GM19193 (cell line): ENCODE results near the gene KCNT1.

ENCODE experiments used
- POLR2A ChIP-seq: IDR thresholded peaks from 4 replicates; pipeline ENCODE4 v1.6.1; 2011; ENCODE audit not compliant: insufficient read depth, insufficient read length; ENCODE audit errors: extremely low read depth

Gene KCNT1

DNA sequence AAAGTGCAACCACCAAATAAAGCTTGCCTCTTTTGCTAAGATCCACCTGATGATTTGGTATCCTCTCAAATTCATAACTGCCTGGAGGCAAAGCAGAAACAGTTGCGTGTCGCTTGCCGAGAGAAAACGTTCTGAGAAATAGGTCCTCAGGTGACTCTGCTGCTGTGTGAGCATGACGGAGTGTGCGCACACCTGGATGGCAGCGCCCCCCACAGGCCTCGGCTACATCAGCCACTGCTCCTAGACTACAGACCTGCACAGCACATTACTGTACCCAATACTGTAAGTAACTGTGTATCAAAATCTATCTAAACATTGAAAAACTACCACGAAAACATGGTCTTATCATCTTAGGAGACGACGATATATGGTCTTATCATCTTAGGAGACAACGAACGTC is 117.9 kb downstream of the KCNT1 start:
- TF ChIP-seq POLR2A, result no peak

DNA sequence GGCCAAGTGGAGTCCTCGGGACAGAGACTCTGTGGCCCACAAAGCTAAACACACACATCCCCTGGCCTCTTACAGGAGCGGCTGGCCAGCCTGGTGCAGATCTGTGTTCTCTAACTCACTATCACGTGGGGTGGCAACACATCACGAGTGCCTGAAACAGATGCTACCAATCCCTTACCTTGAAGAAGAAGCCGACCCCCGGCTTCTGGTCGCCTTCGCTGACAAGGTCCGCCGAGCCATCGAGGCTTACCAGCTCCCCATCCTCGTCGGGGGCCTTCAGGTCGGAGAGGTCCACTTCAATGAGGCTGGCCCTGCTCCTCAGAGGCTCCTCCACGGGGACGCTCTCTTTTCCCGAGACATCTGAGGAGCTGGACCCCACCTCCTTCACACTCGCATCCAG is 118.7 kb downstream of the KCNT1 start:
- TF ChIP-seq POLR2A, result no peak

- no peak for TF ChIP-seq POLR2A
Measured at GRCh38 chr9:135821116-135821515, 119.1 kb downstream of the KCNT1 start.

DNA sequence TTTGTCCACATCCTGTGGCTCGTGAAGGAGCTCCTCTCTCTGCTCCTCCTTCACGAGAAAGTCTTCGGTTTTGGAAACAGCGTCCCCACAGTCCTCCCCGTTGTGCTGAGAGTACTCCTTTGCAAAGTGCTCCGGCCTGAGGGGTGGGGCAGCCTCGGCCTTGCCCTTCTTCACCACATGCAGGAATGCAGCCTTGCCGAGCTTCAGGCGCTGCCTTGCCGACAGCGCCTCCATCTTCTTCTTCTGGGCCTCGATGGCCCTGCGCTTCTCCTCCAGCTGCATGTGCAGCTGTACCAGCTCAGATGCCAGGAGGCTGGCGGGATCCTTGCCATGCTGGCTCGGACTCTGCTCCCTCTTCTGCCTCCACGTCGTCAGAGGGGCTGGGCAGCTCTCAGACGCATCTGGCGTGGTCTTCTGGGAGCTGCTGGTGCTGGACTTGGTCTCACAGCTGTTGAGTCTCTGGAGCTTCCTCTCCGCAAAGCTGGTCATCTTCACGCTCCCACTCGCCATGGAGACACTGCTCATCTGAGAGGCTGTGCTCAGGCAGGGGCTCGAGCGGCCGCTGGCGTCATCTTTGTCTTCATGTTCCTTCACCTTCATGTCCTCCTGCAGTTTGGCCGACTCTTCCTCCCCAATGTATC is 119.9 kb downstream of the KCNT1 start:
- TF ChIP-seq POLR2A, result no peak

GRCh38 chr9:135822374-135822755 is 120.4 kb downstream of the KCNT1 start:
- no peak for TF ChIP-seq POLR2A

GRCh38 chr9:135823036-135823435 is 121.1 kb downstream of the KCNT1 start:
- TF ChIP-seq POLR2A, result no peak

- TF ChIP-seq POLR2A, result no peak
Measured at GRCh38 chr9:135825435-135826187, 123.6 kb downstream of the KCNT1 start.

GRCh38 chr9:135826188-135826545 is 124.2 kb downstream of the KCNT1 start:
- TF ChIP-seq POLR2A, result no peak

GRCh38 chr9:135827301-135827700 is 125.3 kb downstream of the KCNT1 start:
- no peak for TF ChIP-seq POLR2A

- TF ChIP-seq POLR2A, result no peak
Measured at GRCh38 chr9:135827866-135828580, 126.0 kb downstream of the KCNT1 start.

- TF ChIP-seq POLR2A, result no peak
Measured at GRCh38 chr9:135828656-135829055, 126.7 kb downstream of the KCNT1 start.

DNA sequence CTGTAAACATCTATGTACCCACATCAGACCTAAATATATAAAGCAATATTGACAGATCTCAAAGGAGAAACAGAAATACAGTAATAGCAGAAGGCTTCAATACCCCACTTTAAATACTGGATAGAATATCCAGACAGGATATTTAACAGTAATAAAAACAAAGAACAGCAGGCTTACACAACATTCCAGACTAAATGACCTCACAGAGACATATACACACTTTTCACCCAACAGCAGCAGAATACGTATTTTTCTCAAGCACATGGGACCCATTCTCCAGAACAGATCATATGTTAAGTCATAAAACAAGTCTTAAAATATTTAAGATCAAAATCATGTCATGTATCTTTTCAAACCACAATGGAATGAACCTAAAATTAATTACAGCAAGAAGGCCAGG is 128.5 kb downstream of the KCNT1 start:
- TF ChIP-seq POLR2A, result no peak

- no peak for TF ChIP-seq POLR2A
Measured at GRCh38 chr9:135833864-135834263, 131.9 kb downstream of the KCNT1 start.

DNA sequence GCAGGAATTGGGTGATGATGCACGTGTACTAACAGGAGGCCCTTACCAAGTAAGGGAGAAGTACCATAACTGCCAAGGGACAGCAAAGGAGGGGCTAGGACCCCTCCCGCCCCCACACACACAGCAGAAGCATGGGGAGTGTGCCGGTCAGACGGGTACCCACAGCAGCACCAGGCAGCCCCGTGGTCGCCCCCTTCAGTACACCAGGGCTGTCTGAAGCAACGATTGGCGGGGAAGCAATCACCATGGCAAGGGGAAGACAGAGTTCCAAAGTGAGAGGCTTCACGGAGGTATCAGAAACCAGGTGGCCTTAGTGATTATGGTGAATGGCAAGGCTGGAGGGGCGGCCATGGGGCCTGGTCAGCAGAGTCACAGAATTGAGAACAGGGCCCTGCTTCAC is 133.1 kb downstream of the KCNT1 start:
- TF ChIP-seq POLR2A, result no peak

DNA sequence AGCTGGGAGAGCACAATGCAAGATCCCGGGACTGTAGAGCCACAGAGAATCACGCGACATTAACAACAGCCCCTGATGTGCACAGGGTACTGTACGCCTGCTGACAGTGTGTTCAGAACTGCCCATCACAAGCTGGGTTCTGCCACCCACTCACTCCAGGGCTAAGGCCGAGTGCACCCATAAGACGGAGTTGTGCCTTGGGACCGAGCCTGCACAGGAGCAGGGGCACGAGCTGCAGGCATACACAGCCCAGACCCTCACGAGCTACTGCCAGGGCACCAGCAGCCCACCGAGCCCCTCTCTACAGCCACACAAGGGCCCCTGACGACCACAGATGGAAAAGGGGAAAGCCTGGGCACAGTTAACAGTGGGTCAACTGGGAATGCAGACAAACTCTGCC is 137.5 kb downstream of the KCNT1 start:
- TF ChIP-seq POLR2A, result no peak

DNA sequence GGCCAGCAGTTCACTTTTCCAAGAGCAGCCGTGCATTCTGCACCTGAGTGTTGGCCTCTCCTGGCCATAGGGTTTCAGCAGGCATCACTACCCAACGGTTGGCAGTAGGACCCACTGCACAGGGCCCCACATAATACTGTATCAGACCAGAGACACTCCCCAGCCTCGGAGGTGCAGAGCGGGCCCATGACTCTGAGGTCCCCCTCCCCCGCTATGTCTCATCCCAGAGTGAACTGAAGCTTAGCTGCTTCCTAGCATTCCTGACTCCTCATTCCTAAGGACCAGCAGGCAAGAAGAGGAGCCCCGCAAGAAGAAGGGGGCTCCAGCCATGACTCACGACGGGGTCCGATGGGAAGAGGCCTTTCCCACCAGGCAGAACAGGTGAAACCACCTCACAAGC is 138.1 kb downstream of the KCNT1 start:
- TF ChIP-seq POLR2A, result no peak
